IPS-NIHi11 (cell line): ENCODE measurements around the gene MRPL11.

ENCODE experiments used
- DNase-seq: peaks from one replicate; pipeline ENCODE4 v3.0.0; 2012; ENCODE audit warnings: mixed read lengths, low spot score

Gene MRPL11

GRCh38 chr11:66438504-66439466 lies at the start of gene MRPL11:
Gene MRPL11, minus strand, starts transcription at chr11:66438848. Its CDS starts 94 bp downstream, at chr11:66438754.
- peak; percentile 94 for DNase-seq

GRCh38 chr11:66484806-66485380 lies 46.2 kb upstream of the MRPL11 start:
- DNase-seq, result no peak

- DNase-seq, result peak; percentile 99
These were observed 41.7 kb upstream of the MRPL11 start, which contains the start of gene DPP3 for GRCh38 chr11:66480117-66480938. Gene DPP3, plus strand, starts transcription at chr11:66480434. Its CDS starts 1,767 bp downstream, at chr11:66482201.

- DNase-seq, result peak; percentile 23
These were observed 40.9 kb upstream of the MRPL11 start for GRCh38 chr11:66479394-66480116.

- peak; percentile 75 for DNase-seq
These were observed 40.2 kb upstream of the MRPL11 start for GRCh38 chr11:66478729-66479393.

GRCh38 chr11:66477263-66478201 lies 38.9 kb upstream of the MRPL11 start:
- DNase-seq, result no peak

- DNase-seq, result peak; percentile 68
These were observed 38.2 kb upstream of the MRPL11 start for GRCh38 chr11:66476841-66477251.

- DNase-seq, result peak; percentile 27
These were observed 37.7 kb upstream of the MRPL11 start for GRCh38 chr11:66476173-66476840.

- DNase-seq, result no peak
These were observed 36.9 kb upstream of the MRPL11 start for GRCh38 chr11:66475349-66476172.

- no peak for DNase-seq
These were observed 35.2 kb upstream of the MRPL11 start for GRCh38 chr11:66473608-66474515.

GRCh38 chr11:66473167-66473566 lies 34.5 kb upstream of the MRPL11 start:
- DNase-seq, result no peak

- DNase-seq, result no peak
These were observed 33.4 kb upstream of the MRPL11 start for GRCh38 chr11:66472054-66472453.

GRCh38 chr11:66471142-66471541 lies 32.5 kb upstream of the MRPL11 start:
- no peak for DNase-seq

GRCh38 chr11:66470015-66470414 lies 31.4 kb upstream of the MRPL11 start:
- DNase-seq, result no peak

GRCh38 chr11:66469441-66469840 lies 30.8 kb upstream of the MRPL11 start:
- DNase-seq, result no peak

- no peak for DNase-seq
These were observed 30.0 kb upstream of the MRPL11 start for GRCh38 chr11:66468691-66469090.

- DNase-seq, result no peak
These were observed 29.1 kb upstream of the MRPL11 start for GRCh38 chr11:66467756-66468155.
